Right cardiac atrium (tissue), 5 donors: Measurements from ENCODE around the gene OCA2. TPM values are rescaled to one million over a fixed set of nuclear protein-coding genes. Genes with fewer than 3 reads are reported as not detected.

Source experiments
- ATAC-seq, 2 donors: fragments of 200-7000 bp; cut with Tn5 transposase; one replicate each; pipeline versions ENCODE4 v1.8.0 to v1.9.1; 2020; ENCODE audit warnings: moderate library complexity in 2 of 2, mild to moderate bottlenecking in 1 of 2
- DNase-seq, 3 donors: peaks; one replicate each; pipeline ENCODE4 v3.0.0-alpha.2; 2020
- H3K27ac ChIP-seq: one replicate; pipeline ENCODE4 v1.5.1; 2013; ENCODE audit warnings: mild to moderate bottlenecking, low read length, control low read depth, moderate library complexity
- H3K27me3 ChIP-seq: one replicate; pipeline ENCODE4 v1.6.1; 2013; ENCODE audit not compliant: control insufficient read depth, insufficient read depth
- H3K4me1 ChIP-seq: one replicate; pipeline ENCODE4 v1.6.1; 2013; ENCODE audit warnings: low read length; ENCODE audit not compliant: control insufficient read depth, insufficient read depth
- H3K4me3 ChIP-seq: one replicate; pipeline ENCODE4 v1.5.1; 2013; ENCODE audit warnings: low read length, control low read depth
- H3K9me3 ChIP-seq: one replicate; pipeline ENCODE4 v1.6.1; 2013; ENCODE audit warnings: low read length; ENCODE audit not compliant: control insufficient read depth
- WGBS: extraction: QIAGEN DNeasy Blood & Tissue Kit; methylation state at CpG from one replicate; pipeline ENCODE4 v1.1.7; 2013; 5-methylcytosine and 5-hydroxymethylcytosine counted together
- intact Hi-C, 4 donors: fragments of 100-400 bp; cut with DNase I; formaldehyde crosslinking; loops; one replicate each; pipeline versions ENCODE4 v1.11.0 to v1.14.0; 2022 to 2023
- polyA plus RNA-seq: library from polyadenylated mRNA; stranded (reverse); fragments of 200-250 nt; gene quantifications from one replicate; pipeline ENCODE4 v1.2.3, GENCODE V29; 2013
- total RNA-seq, 4 donors: library from RNA; stranded (reverse); fragmentation: NEBNext Ultra II Directional; extraction: Animal tissue kit (Norgen Biotek cat#: 25700); gene quantifications; one replicate each; pipeline ENCODE4 v1.2.1, GENCODE V29; 2021
- donor health status: healthy with polysubstance abuse.
- donor health status: DM: no; HTN: yes; CAD: no.
- donor health status: DM: no; HTN: no; CAD: no.
- donor health status: DM: no; HTN: yes; CAD: no; lungs with severe emphysema.
- donor health status: DM: yes; HTN: yes; CAD: no.

Gene OCA2
- total and polyA plus RNA-seq, 5 donors: 0.29 to 1.2 (median 0.50) TPM

- ATAC-seq (no peak), DNase-seq (no peak)
- Histone ChIP-seq H3K27ac (no peak overlapping the region), H3K4me3 (no peak overlapping the region), H3K9me3 (peaks cover 2% of the 10 kb centered on the region), H3K27me3 (no peaks in the 10 kb centered on the region), H3K4me1 (no peaks in the 10 kb centered on the region)
- intact Hi-C loops: no loop called here
- WGBS: 89% methylated on average over 6 of the region's 6 CpGs
Observed at GRCh38 chr15:27933562-27933961, 165.6 kb downstream of the OCA2 start.

- 85% methylated on average over 3 of the region's 3 CpGs for WGBS
- no peaks in the 10 kb centered on the region for H3K4me1 ChIP-seq
- no peak overlapping the region for H3K27ac ChIP-seq
- intact Hi-C loops: no loop called here
- no peak for DNase-seq
- no peak overlapping the region for H3K4me3 ChIP-seq
- ATAC-seq: no peak
- no peaks in the 10 kb centered on the region for H3K27me3 ChIP-seq
- peaks cover 2% of the 10 kb centered on the region for H3K9me3 ChIP-seq
Observed at GRCh38 chr15:27932600-27932999, 166.5 kb downstream of the OCA2 start.

GRCh38 chr15:27928386-27928785 lies 170.7 kb downstream of the OCA2 start:
- no peak for ATAC-seq
- DNase-seq: no peak
- H3K9me3 ChIP-seq: no peaks in the 10 kb centered on the region
- intact Hi-C loops: no loop called here
- no peaks in the 10 kb centered on the region for H3K27me3 ChIP-seq
- no peaks in the 10 kb centered on the region for H3K4me1 ChIP-seq
- H3K4me3 ChIP-seq: no peak overlapping the region
- WGBS: 21% methylated on average over 1 of the region's 1 CpG
- H3K27ac ChIP-seq: no peak overlapping the region

GRCh38 chr15:27912283-27912682 lies 186.8 kb downstream of the OCA2 start:
- intact Hi-C loops: no loop called here
- 79% methylated on average over 3 of the region's 3 CpGs for WGBS
- ATAC-seq (no peak), DNase-seq (no peak)
- no peak overlapping the region for H3K27ac ChIP-seq
- no peaks in the 10 kb centered on the region for H3K9me3 ChIP-seq
- no peak overlapping the region for H3K4me3 ChIP-seq
- no peaks in the 10 kb centered on the region for H3K4me1 ChIP-seq
- H3K27me3 ChIP-seq: no peaks in the 10 kb centered on the region

GRCh38 chr15:27906802-27907201 lies 192.3 kb downstream of the OCA2 start:
- Histone ChIP-seq H3K9me3 (no peaks in the 10 kb centered on the region), H3K4me1 (no peaks in the 10 kb centered on the region), H3K27ac (no peak overlapping the region), H3K4me3 (no peak overlapping the region), H3K27me3 (no peaks in the 10 kb centered on the region)
- intact Hi-C loops: no loop called here
- DNase-seq: no peak
- WGBS: 80% methylated on average over 4 of the region's 4 CpGs
- no peak for ATAC-seq

- intact Hi-C loops: no loop called here
- Histone ChIP-seq H3K9me3 (no peaks in the 10 kb centered on the region), H3K4me3 (no peak overlapping the region), H3K27me3 (no peaks in the 10 kb centered on the region), H3K27ac (no peak overlapping the region), H3K4me1 (no peaks in the 10 kb centered on the region)
- ATAC-seq: no peak
- no peak for DNase-seq
- 82% methylated on average over 9 of the region's 9 CpGs for WGBS
Observed at GRCh38 chr15:27903405-27903804, 195.7 kb downstream of the OCA2 start.

- Histone ChIP-seq H3K27me3 (no peaks in the 10 kb centered on the region), H3K9me3 (no peaks in the 10 kb centered on the region), H3K4me3 (no peak overlapping the region), H3K4me1 (no peaks in the 10 kb centered on the region), H3K27ac (no peak overlapping the region)
- DNase-seq (no peak), ATAC-seq (no peak)
- WGBS: 77% methylated on average over 43 of the region's 43 CpGs
- intact Hi-C loops: no loop called here
Observed at GRCh38 chr15:27902680-27903385, 196.3 kb downstream of the OCA2 start.

- Histone ChIP-seq H3K4me1 (no peaks in the 10 kb centered on the region), H3K4me3 (no peak overlapping the region), H3K27me3 (no peaks in the 10 kb centered on the region), H3K27ac (no peak overlapping the region), H3K9me3 (peaks cover under 1% of the 10 kb centered on the region)
- no peak for DNase-seq
- intact Hi-C loops: no loop called here
- 89% methylated on average over 5 of the region's 5 CpGs for WGBS
- no peak for ATAC-seq
Observed at GRCh38 chr15:27899583-27900285, 199.4 kb downstream of the OCA2 start.

- intact Hi-C loops: no loop called here
- no peak for ATAC-seq
- H3K9me3 ChIP-seq: peaks cover 5% of the 10 kb centered on the region
- DNase-seq: peak in 1 of 3 donors; percentile 36
- no peaks in the 10 kb centered on the region for H3K4me1 ChIP-seq
- H3K27me3 ChIP-seq: no peaks in the 10 kb centered on the region
- H3K27ac ChIP-seq: no peak overlapping the region
- 64% methylated on average over 9 of the region's 9 CpGs for WGBS
- H3K4me3 ChIP-seq: no peak overlapping the region
Observed at GRCh38 chr15:27897481-27897880, 201.6 kb downstream of the OCA2 start.

GRCh38 chr15:27894645-27895044 lies 204.5 kb downstream of the OCA2 start:
- WGBS: 85% methylated on average over 1 of the region's 1 CpG
- H3K27me3 ChIP-seq: no peaks in the 10 kb centered on the region
- ATAC-seq (no peak), DNase-seq (no peak)
- H3K4me3 ChIP-seq: no peak overlapping the region
- peaks cover 5% of the 10 kb centered on the region for H3K9me3 ChIP-seq
- H3K27ac ChIP-seq: no peak overlapping the region
- H3K4me1 ChIP-seq: no peaks in the 10 kb centered on the region
- intact Hi-C loops: no loop called here

GRCh38 chr15:27889258-27889657 lies 209.9 kb downstream of the OCA2 start:
- Histone ChIP-seq H3K27me3 (no peaks in the 10 kb centered on the region), H3K4me3 (no peak overlapping the region), H3K9me3 (no peaks in the 10 kb centered on the region), H3K4me1 (no peaks in the 10 kb centered on the region), H3K27ac (no peak overlapping the region)
- ATAC-seq (no peak), DNase-seq (no peak)
- WGBS: 83% methylated on average over 3 of the region's 3 CpGs
- intact Hi-C loops: no loop called here
